ENCODE measurements around the gene CDK16.
A peak's percentile ranks its signal among the peaks of the same experiment; 100 is the strongest.

CDK16 gene

DNA sequence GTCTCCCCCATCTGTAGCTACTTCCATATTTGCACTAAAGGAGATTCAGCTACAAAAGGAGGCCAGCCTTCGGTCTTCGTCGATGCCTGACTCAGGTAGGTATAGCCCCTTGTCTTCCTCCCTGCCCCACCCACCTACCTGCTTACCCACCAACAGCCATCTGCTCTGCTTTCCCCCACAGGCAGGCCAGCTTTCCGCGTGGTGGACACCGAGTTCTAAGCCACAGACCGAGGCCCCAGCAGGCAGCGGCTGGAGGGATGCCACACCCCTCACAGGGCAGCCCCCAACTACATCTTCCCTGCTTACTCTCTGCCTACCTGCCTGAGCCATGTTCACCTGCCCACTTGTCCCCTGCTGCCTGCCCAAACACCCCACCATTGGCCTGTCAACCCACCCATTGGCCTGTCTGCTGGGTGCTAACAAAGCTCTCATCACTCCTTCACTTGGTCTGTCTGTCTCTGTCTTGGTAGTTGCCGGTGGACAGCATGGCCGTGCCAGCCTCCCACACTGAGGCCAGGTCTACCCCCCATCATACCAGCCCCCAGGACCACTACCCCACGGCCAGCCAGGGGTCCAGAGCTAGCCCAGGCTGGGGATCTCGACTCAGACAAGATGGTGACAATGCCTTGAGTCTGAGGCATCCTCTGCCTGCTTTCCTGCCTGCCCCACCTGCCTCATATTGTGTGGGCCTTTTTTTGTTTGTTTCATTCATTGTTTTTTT, 10.2 kb downstream of the CDK16 start:
- DNase-seq, result no peak

DNA sequence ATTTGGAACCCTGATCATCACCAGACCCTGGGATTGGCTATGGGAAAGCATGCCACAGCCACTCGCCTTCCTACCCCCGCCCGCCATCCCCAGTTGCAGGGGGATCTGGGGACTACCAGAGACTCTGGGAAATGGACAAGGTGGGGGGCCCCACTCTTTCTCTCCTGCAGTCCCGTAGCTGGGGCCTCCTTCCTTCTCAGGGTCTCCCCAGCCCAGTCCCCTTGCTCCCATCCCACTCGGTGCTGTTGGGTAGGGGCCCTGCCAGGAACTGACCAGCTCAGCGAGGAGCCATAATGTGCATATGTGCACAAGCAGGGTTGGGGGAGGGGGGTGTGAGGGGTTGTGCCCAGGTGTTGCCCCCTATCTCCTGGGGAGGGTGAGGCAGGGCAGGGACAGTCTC, 10.9 kb downstream of the CDK16 start:
- no peak for DNase-seq

GRCh38 chrX:47230136-47230868, 11.8 kb downstream of the CDK16 start:
- no peak for DNase-seq

DNA sequence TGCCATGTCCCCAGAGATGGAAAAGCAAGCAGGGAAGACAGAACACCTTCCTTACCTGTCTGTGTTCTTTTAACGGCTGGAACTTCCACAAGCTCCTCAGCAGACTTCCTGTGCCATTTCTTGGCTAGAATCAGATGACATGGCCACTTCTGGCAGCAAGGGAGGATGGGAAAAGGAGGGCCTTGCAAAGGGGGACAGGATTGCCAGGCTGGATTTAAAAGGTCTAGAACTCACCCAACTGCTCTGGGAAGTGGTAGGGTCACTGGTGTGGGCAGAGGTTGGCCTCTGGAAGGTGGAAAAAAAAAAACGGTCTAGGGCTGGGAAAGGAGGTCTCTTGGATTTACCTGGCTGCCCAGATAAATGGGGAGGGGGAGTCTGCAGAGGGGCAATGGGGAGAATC, 12.7 kb downstream of the CDK16 start:
- no peak for DNase-seq

DNA sequence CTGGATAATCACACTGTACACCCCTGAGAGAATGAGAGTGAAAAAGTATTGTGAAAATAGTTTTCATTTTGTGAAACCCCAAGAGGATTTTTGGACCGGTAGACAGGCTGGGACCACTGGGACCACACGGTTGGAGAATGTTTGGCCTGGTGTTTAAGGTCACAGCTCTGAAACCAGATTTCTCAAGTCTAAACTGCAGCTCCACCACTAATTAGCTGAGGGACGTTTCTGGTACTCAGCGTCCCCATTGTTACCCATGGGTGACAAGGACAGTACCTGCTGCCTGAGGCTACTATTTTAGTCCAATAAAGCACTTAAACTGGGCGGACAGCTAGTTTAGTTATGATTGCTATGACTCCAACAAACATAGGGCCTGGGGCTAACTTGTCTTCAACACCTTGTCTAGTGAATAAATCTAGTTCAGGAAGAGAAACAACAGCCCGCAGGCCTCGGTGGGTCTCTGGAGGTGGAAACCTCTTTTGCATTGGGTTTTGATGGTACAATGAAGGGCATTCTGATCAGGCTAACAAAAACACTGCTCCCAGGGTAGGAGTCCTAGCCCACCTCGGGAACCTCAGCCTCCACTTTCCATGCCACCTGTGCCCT, 13.8 kb downstream of the CDK16 start:
- DNase-seq, result no peak

- DNase-seq, result no peak
Measured at GRCh38 chrX:47232803-47233332, 14.4 kb downstream of the CDK16 start, which contains the start of gene USP11. USP11 (plus strand) TSS chrX:47233009; CDS start chrX:47233044, 35 bp downstream.

DNA sequence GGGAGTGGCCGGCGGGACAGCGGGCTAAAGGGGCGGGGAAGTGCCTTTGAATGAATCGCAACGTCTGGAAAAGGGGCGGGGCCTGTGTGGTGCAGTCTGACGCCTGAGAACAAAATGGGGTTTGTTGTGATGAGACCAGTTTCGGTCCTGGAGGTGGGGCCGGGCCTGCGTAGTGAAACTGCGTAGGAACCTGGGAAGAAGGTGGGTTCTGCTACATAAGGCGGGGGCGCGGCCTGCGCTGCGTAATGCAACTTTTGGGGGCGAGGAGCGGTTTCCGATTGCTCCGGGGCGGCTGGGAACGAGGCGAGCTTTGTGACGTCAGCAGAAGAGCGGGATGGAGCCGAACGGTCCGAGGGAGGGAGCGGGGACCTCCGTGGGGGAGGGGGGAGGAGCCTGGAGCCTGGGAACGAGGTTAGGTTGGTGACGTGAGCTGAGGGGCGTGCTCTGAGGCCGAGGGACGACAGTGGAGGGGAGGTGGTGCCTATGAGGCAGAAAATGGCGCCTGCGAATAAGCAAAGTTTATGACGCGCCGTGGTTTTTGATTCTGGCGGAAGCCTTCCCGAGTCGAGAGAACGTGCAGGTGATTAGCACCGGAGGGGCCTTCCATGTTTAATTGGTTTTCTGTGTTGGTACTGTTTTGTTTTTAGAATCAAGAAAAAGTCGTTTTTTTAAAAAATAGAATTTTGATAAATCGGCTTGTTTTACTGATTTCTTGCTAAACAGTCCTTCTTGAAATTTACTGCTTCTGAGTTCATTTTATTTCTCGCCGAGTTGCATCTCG, 15.0 kb downstream of the CDK16 start:
- peak; percentile 91 to 94 for DNase-seq

DNA sequence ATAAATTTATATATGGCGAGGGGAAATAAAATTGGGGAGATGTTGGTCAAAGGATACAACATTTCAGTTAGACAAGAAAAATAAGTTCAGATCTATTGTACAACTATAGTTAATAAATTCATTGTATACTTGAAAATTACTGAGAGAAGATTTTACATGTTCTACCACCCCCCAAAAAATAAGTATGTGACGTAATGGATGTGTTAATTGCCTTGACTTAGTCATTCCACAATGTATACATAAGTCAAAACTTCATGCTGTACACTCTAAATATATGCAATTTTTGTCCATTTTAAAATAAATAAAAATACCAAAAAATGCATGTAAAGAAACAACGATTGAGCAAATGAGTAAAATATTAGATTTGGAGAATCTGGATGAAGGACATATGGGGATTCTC, 16.1 kb downstream of the CDK16 start:
- no peak for DNase-seq

GRCh38 chrX:47235691-47236103, 17.2 kb downstream of the CDK16 start:
- DNase-seq, result no peak

DNA sequence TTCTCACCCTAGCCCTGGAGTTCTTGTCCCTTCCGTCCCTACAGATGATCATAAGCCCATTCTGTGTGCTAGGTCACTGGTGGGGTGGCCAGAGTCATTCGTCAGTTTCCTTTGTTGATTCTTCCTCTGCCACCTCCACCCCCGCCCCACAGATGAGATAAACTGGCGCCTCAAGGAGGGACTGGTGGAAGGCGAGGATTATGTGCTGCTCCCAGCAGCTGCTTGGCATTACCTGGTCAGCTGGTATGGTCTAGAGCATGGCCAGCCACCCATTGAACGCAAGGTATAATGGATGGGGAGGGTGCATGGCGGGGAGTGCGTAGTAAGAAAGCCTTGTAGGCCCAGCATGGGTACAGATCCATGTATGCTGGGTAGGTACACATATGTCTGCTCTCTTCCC, 20.7 kb downstream of the CDK16 start:
- no peak for DNase-seq

DNA sequence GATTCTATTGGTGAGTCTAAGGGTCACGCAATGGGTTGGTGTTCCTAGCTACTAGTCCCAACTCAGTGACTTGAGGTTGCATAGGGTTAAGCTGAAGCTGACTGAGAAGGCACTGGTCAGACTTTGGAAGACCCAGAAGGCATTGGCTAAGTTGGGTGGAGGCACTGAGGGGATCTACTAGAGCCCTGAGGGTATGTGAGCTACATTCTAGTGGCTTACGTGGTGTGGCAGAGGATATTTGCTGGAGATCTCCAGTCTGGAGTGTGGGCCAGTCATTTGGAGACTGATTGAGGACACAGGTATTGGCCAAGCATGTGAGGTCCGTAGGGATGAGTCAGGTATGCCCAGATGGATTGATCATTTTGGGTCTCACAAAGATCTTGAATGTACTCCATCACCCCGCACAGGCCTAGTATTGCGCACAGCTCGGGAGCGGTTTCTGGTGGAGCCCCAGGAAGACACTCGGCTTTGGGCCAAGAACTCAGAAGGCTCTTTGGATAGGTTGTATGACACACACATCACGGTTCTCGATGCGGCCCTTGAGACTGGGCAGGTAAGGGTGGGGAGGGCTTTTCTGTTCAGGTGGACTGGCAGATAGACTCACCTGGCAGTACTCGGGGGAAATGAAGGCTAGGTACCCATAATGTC, 21.5 kb downstream of the CDK16 start:
- DNase-seq, result no peak

- DNase-seq, result no peak
Measured at GRCh38 chrX:47240619-47241018, 22.1 kb downstream of the CDK16 start.

DNA sequence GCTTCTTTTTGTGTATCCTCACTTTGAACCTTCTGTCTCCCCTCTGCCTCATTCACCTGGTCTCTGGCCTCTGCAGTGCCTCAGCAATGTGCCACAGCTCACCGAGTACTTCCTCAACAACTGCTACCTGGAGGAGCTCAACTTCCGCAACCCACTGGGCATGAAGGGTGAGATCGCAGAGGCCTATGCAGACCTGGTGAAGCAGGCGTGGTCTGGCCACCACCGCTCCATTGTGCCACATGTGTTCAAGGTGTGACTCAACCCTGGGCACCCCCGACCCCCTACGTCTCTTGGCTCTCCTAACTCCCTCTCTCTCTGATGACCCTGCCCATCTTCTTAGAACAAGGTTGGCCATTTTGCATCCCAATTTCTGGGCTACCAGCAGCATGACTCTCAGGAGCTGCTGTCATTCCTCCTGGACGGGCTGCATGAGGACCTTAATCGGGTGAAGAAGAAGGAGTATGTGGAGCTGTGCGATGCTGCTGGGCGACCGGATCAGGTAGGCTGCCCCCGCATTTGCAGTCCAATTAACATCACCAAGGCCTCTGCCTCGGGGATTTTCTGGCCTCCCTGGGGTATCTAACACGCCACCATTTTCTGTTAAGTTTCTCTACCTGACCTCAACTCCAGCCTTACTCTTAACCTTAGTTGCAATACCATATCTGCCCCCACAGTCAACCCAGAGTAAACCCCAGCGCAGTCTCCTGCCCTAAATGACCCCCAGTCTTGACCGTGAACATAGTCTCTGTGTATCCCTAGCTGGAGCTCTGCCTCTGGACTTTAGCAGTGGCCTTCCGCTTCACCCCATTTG, 22.9 kb downstream of the CDK16 start:
- DNase-seq, result no peak

GRCh38 chrX:47242321-47242720, 23.8 kb downstream of the CDK16 start:
- DNase-seq, result no peak

- no peak for DNase-seq
Measured at GRCh38 chrX:47243351-47243750, 24.9 kb downstream of the CDK16 start.

DNA sequence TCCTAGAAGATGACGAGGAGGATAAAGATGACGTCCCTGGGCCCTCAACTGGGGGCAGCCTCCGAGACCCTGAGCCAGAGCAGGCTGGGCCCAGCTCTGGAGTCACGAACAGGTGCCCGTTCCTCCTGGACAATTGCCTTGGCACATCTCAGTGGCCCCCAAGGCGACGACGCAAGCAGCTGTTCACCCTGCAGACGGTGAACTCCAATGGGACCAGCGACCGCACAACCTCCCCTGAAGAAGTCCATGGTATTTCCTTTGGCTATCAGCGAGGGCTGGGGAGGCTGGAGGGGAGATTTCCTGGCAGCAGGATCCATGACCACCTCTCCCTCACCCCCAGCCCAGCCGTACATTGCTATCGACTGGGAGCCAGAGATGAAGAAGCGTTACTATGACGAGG, 26.2 kb downstream of the CDK16 start:
- DNase-seq, result no peak

DNA sequence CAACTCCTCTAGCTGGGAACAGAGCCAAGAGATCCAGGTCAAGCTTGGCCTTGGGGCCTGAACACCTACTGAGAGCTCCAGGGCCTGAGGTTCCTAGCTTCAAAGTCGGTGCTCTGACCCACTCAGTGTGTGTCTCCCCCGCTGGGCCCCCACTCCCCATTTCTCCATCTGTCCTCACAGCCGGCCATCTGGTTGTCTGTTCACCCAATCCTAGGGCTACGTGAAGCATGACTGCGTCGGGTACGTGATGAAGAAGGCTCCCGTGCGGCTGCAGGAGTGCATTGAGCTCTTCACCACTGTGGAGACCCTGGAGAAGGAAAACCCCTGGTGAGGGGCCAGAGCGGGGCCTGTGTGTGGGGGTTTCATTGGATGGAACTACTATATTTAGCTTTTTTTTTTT, 26.7 kb downstream of the CDK16 start:
- no peak for DNase-seq

GRCh38 chrX:47247206-47247998, 28.9 kb downstream of the CDK16 start:
- DNase-seq, result no peak

DNA sequence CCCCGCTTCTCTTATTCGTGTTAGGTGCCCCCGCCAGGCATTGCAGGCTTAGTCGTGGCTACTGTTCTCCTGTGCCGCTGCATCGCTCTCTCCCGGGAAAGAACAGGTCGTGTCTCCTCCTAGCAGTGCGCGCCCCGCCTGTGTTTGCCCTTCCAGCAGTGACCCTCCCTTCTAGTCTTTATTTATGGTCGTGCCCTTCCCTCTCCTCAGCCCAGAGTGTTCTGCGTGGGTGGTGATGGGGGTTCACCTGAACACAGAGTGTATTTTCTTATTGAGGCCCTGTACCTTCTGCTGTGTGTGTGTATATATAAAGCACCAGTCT, 29.5 kb downstream of the CDK16 start:
- no peak for DNase-seq

- DNase-seq, result no peak
Measured at GRCh38 chrX:47248576-47248975, 30.1 kb downstream of the CDK16 start.

GRCh38 chrX:47250017-47250347, 31.5 kb downstream of the CDK16 start:
- no peak for DNase-seq
